Prostate gland (tissue), 2 donors: ENCODE measurements around the gene NOXRED1.

Experiments used
- CTCF ChIP-seq, 4 experiments: fragments of 200-600 bp in 2 of 4; fragments of 450-650 bp in 2 of 4; sonication (generic) in 2 of 4; IDR thresholded peaks; 1 replicate in 3 of 4; 2 replicates in 1 of 4; pipeline ENCODE4 v1.5.1; 2016 to 2019; ENCODE audit warnings: antibody characterized with exemption in 4 of 4, mild to moderate bottlenecking in 2 of 4, moderate library complexity in 2 of 4
- POLR2A ChIP-seq: fragments of 450-650 bp; IDR thresholded peaks from one replicate; pipeline ENCODE4 v1.6.1; 2016; ENCODE audit warnings: antibody characterized with exemption, mild to moderate bottlenecking
- POLR2AphosphoS5 ChIP-seq: sonication (generic); formaldehyde crosslinking; IDR thresholded peaks from one replicate; pipeline ENCODE4 v1.6.1; 2017; ENCODE audit warnings: antibody characterized with exemption

DNA sequence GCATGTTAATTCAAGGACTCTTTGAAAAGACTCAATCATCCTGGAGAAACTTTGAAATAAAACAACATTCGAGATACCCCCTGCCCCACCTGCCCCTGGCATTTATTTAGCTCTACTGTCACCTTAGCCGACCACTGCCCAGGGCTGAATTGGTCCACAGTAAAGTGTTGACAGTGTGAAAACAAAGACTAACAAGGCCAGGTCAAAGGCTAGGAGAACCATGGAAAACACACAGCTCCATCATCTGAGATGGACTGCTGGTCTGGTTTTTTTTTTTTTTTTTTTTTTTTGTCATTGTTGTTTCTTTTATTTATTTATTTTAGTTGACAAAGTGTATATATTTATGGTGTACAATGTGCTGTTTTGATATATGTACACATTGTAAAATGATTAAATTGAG is 76.8 kb downstream of the NOXRED1 start:
- TF ChIP-seq CTCF (IDR thresholded peaks at IDR 0.05): no peak
- no peak for TF ChIP-seq POLR2A
- TF ChIP-seq POLR2AphosphoS5: no peak
